Measurements from ENCODE around the gene CAMK1. TPM values are rescaled to one million over a fixed set of nuclear protein-coding genes. Genes with fewer than 3 reads are reported as not detected.

Gene CAMK1
- total RNA-seq, 1 donor: 27.6 TPM

- H3K4me3 ChIP-seq (ENCODE audit: low read depth, low read length): no peak overlapping the region
- DNase-seq (ENCODE audit: low read depth): no peak
- TF ChIP-seq CTCF (IDR thresholded peaks at IDR 0.05; ENCODE audit: insufficient read depth, low read depth, low read length): no peak
Observed at GRCh38 chr3:9715136-9715535, 54.6 kb downstream of the CAMK1 start.

- TF ChIP-seq CTCF (IDR thresholded peaks at IDR 0.05; ENCODE audit: insufficient read depth, low read depth, low read length): no peak
- H3K4me3 ChIP-seq (ENCODE audit: low read depth, low read length): no peak overlapping the region
- no peak for DNase-seq (ENCODE audit: low read depth)
Observed at GRCh38 chr3:9713142-9713541, 56.6 kb downstream of the CAMK1 start.

GRCh38 chr3:9712415-9712814 lies 57.3 kb downstream of the CAMK1 start:
- TF ChIP-seq CTCF (IDR thresholded peaks at IDR 0.05; ENCODE audit: insufficient read depth, low read depth, low read length): no peak
- H3K4me3 ChIP-seq (ENCODE audit: low read depth, low read length): no peak overlapping the region
- no peak for DNase-seq (ENCODE audit: low read depth)

- no peak for DNase-seq (ENCODE audit: low read depth)
- H3K4me3 ChIP-seq (ENCODE audit: low read depth, low read length): no peak overlapping the region
- no peak for TF ChIP-seq CTCF (IDR thresholded peaks at IDR 0.05; ENCODE audit: insufficient read depth, low read depth, low read length)
Observed at GRCh38 chr3:9710174-9710739, 59.5 kb downstream of the CAMK1 start.

Other genes with a start within 250 kb of the CAMK1 start
- gene LHFPL4, start 216.1 kb downstream of the CAMK1 start, total RNA-seq: under 0.01 TPM in 1 of 2 replicates, not detected in the other
- 32.4 and 39.9 TPM in 2 replicates for gene MTMR14, start 120.4 kb downstream of the CAMK1 start, total RNA-seq
- gene CPNE9, start 66.1 kb downstream of the CAMK1 start, total RNA-seq: not detected in 2 replicates
- 15.5 and 17.3 TPM in 2 replicates for gene BRPF1, start 38.2 kb downstream of the CAMK1 start, total RNA-seq
- gene OGG1, start 20.0 kb downstream of the CAMK1 start, total RNA-seq: 19.0 and 32.2 TPM in 2 replicates
- 92.4 and 109 TPM in 2 replicates for gene TADA3, start 22.5 kb upstream of the CAMK1 start, total RNA-seq
- 216 and 304 TPM in 2 replicates for gene ARPC4, start 23.1 kb upstream of the CAMK1 start, total RNA-seq
- 19.0 and 21.6 TPM in 2 replicates for gene TTLL3, start 40.3 kb upstream of the CAMK1 start, total RNA-seq
- gene RPUSD3, start 74.1 kb upstream of the CAMK1 start, total RNA-seq: 28.3 and 31.1 TPM in 2 replicates
- gene CIDEC, start 110.3 kb upstream of the CAMK1 start, total RNA-seq: not detected in 2 replicates
- gene JAGN1, start 120.7 kb upstream of the CAMK1 start, total RNA-seq: 15.1 and 24.2 TPM in 2 replicates
- 0.43 and 0.64 TPM in 2 replicates for gene IL17RE, start 132.9 kb upstream of the CAMK1 start, total RNA-seq
- 32.8 and 42.8 TPM in 2 replicates for gene IL17RC, start 147.2 kb upstream of the CAMK1 start, total RNA-seq
- 13.2 and 16.0 TPM in 2 replicates for gene CRELD1, start 163.9 kb upstream of the CAMK1 start, total RNA-seq
- 3.2 and 3.5 TPM in 2 replicates for gene PRRT3, start 182.5 kb upstream of the CAMK1 start, total RNA-seq
- 35.4 and 52.7 TPM in 2 replicates for gene EMC3, start 216.9 kb upstream of the CAMK1 start, total RNA-seq